Mesothelial cell of epicardium (in vitro differentiated cells): Measurements from ENCODE around the gene NLRP5. TPM values are rescaled to one million over a fixed set of nuclear protein-coding genes. Genes with fewer than 3 reads are reported as not detected.

Experiments
- DNase-seq, 2 experiments: peaks; one replicate each; pipeline ENCODE4 v3.0.0; 2021; ENCODE audit warnings: low spot score in 2 of 2; ENCODE audit not compliant: unreplicated experiment in 2 of 2
- H3K27ac Mint-ChIP-seq: 2 replicates; pipeline ENCODE4 v1.8.0; 2021; ENCODE audit warnings: mixed read lengths
- H3K27me3 Mint-ChIP-seq: 2 replicates; pipeline ENCODE4 v1.8.0; 2021; ENCODE audit warnings: low read depth, mixed read lengths
- H3K36me3 Mint-ChIP-seq: 2 replicates; pipeline ENCODE4 v1.8.0; 2021; ENCODE audit warnings: mixed read lengths
- H3K4me1 Mint-ChIP-seq: 2 replicates; pipeline ENCODE4 v1.8.0; 2021; ENCODE audit warnings: mixed read lengths
- H3K4me3 Mint-ChIP-seq: 2 replicates; pipeline ENCODE4 v1.8.0; 2021; ENCODE audit warnings: mild to moderate bottlenecking, moderate library complexity, mixed read lengths
- H3K9me3 Mint-ChIP-seq: 2 replicates; pipeline ENCODE4 v1.8.0; 2021; ENCODE audit warnings: mixed read lengths
- CTCF ChIP-seq: fragments of 200-600 bp; sonication (generic); IDR thresholded peaks from one replicate; pipeline ENCODE4 v1.5.0; 2021; ENCODE audit warnings: antibody characterized with exemption; ENCODE audit not compliant: unreplicated experiment
- total RNA-seq: library from RNA; stranded (reverse); gene quantifications from 3 replicates; pipeline ENCODE4 v1.2.1, GENCODE V29; 2021

The NLRP5 gene
- total RNA-seq, 1 donor from 2014 or later, result not detected

DNA sequence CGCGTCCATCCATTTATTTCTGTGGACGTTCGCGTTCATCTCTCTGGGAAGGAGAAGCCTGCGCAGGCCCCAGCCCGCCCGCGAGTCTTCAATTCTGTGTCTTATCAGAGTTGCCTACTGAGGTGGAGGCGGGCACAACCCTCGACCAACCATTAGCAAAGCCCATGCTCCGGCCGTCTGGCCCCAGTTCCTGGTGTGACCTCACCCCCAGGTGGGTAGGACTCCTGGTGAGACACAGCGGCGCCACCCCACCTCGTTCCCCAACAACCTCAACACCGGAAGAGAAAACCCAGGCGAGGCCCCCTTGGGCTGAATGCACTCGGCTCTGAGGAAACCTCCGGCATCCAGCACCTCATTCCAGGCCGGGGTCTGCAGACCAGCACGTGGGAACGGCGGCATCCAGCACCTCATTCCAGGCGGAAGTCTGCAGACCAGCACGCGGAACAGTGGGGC, 119.8 kb downstream of the NLRP5 start:
- Mint-ChIP-seq H3K9me3 (no peaks in the 10 kb centered on the region), H3K4me1 (peaks cover 33% of the 10 kb centered on the region), H3K27ac (peak overlapping the region; percentile 40), H3K4me3 (no peak overlapping the region), H3K36me3 (peaks cover 9% of the 10 kb centered on the region), H3K27me3 (no peaks in the 10 kb centered on the region)
- DNase-seq, result no peak
- no peak for TF ChIP-seq CTCF

DNA sequence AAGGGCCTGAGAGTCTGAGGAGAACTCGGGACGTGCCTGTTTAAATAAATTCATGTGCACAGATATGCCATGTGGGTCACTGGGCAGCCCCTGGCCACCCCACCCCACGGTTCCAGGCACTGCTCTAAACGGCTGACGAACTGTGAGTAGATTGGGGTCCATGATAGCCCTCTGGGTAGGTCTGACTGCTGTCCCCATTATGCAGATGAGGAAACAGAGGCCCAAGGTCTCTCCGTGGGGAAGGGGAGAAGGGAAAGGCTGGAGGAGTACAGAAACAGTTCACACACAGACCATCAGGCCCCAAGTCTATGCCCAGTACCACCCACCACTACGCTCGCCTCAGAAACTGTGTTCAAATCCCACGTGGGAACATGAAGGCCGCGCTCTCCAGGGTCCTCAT, 120.4 kb downstream of the NLRP5 start:
- H3K9me3 Mint-ChIP-seq, result no peaks in the 10 kb centered on the region
- no peak overlapping the region for H3K4me3 Mint-ChIP-seq
- H3K36me3 Mint-ChIP-seq, result peaks cover 7% of the 10 kb centered on the region
- H3K4me1 Mint-ChIP-seq, result peaks cover 36% of the 10 kb centered on the region
- DNase-seq, result no peak
- no peaks in the 10 kb centered on the region for H3K27me3 Mint-ChIP-seq
- H3K27ac Mint-ChIP-seq, result no peak overlapping the region
- TF ChIP-seq CTCF, result no peak

GRCh38 chr19:56107626-56108351, 121.2 kb downstream of the NLRP5 start:
- no peak for TF ChIP-seq CTCF

GRCh38 chr19:56108447-56109195, 122.0 kb downstream of the NLRP5 start:
- H3K36me3 Mint-ChIP-seq, result peaks cover 7% of the 10 kb centered on the region
- H3K9me3 Mint-ChIP-seq, result no peaks in the 10 kb centered on the region
- H3K4me1 Mint-ChIP-seq, result peaks cover 45% of the 10 kb centered on the region
- H3K27me3 Mint-ChIP-seq, result no peaks in the 10 kb centered on the region
- DNase-seq, result no peak
- TF ChIP-seq CTCF, result no peak
- peak overlapping the region; percentile 28 for H3K4me3 Mint-ChIP-seq
- peak overlapping the region; percentile 94 for H3K27ac Mint-ChIP-seq

More at GRCh38 chr19:56107626-56108351, 121.2 kb downstream of the NLRP5 start:
- no peak for DNase-seq
- no peaks in the 10 kb centered on the region for H3K9me3 Mint-ChIP-seq
- H3K27ac Mint-ChIP-seq, result no peak overlapping the region
- H3K36me3 Mint-ChIP-seq, result peaks cover 7% of the 10 kb centered on the region
- H3K27me3 Mint-ChIP-seq, result no peaks in the 10 kb centered on the region
- no peak overlapping the region for H3K4me3 Mint-ChIP-seq
- H3K4me1 Mint-ChIP-seq, result peaks cover 41% of the 10 kb centered on the region

- no peak for DNase-seq
- H3K36me3 Mint-ChIP-seq, result peaks cover 7% of the 10 kb centered on the region
- H3K4me1 Mint-ChIP-seq, result peaks cover 45% of the 10 kb centered on the region
- no peaks in the 10 kb centered on the region for H3K27me3 Mint-ChIP-seq
- TF ChIP-seq CTCF, result no peak
- H3K27ac Mint-ChIP-seq, result peak overlapping the region; percentile 56
- H3K9me3 Mint-ChIP-seq, result no peaks in the 10 kb centered on the region
- no peak overlapping the region for H3K4me3 Mint-ChIP-seq
These were observed 122.7 kb downstream of the NLRP5 start for GRCh38 chr19:56109226-56109625.
